T-cell (primary cell): ENCODE measurements around the gene IDH1. TPM values are rescaled to one million over a fixed set of nuclear protein-coding genes. Genes with fewer than 3 reads are reported as not detected.
"Not testable (repeated sequence)": the region's sequence is repeated elsewhere in the genome, so short reads cannot be mapped to it uniquely, and the experiment has no call there.

Experiments
- ATAC-seq, 4 experiments: fragments of 200-7000 bp in 3 of 4; fragments of 150-1000 bp in 1 of 4; cut with Tn5 transposase; replicated peaks in 1 of 4; 1 replicate in 3 of 4; 2 replicates in 1 of 4; pipeline ENCODE4 v1.10.0; 2021; ENCODE audit warnings: moderate library complexity in 3 of 4, mild to moderate bottlenecking in 2 of 4, moderate number of reproducible peaks in 1 of 4
- CTCF ChIA-PET, 2 donors: fragments of 300-600 bp; sonication (Branson Sonifier 250); formaldehyde crosslinking; loops; one replicate each; lab custom pipeline; 2022; ENCODE audit warnings: antibody characterized with exemption in 2 of 2; lab: Charles Lee
- POLR2A ChIA-PET, 2 donors: fragments of 300-600 bp; sonication (Branson Sonifier 250); formaldehyde crosslinking; loops; one replicate each; lab custom pipeline; 2022; ENCODE audit warnings: antibody characterized with exemption in 2 of 2; lab: Charles Lee
- DNase-seq, 35 experiments: peaks; one replicate each; pipeline versions ENCODE4 v3.0.0 to v3.0.0-alpha.2; 2013 to 2023
- H3K27ac ChIP-seq: one replicate; pipeline ENCODE4 v1.5.1; 2013; ENCODE audit warnings: low read length
- H3K27me3 ChIP-seq, 2 experiments: replicated peaks in 1 of 2; 1 replicate in 1 of 2; 2 replicates in 1 of 2; pipeline versions ENCODE4 v1.6.1 to v1.7.0; 2013; ENCODE audit warnings: low read length in 1 of 2, mixed read lengths in 1 of 2; ENCODE audit not compliant: control insufficient read depth in 2 of 2, insufficient read depth in 2 of 2; ENCODE audit errors: extremely low read depth in 1 of 2
- H3K36me3 ChIP-seq, 2 donors: 1 replicate in 1 of 2; 2 replicates in 1 of 2; pipeline versions ENCODE4 v1.6.1 to v1.7.0; 2013; ENCODE audit warnings: low read length in 1 of 2; ENCODE audit not compliant: control insufficient read depth in 2 of 2, insufficient read depth in 1 of 2; ENCODE audit errors: extremely low read depth in 1 of 2
- H3K4me1 ChIP-seq, 2 experiments: 1 replicate in 1 of 2; 2 replicates in 1 of 2; pipeline versions ENCODE4 v1.6.1 to v1.7.0; 2013; ENCODE audit warnings: low read length in 2 of 2, mixed read lengths in 1 of 2; ENCODE audit not compliant: insufficient read depth in 2 of 2, control insufficient read depth in 1 of 2; ENCODE audit errors: extremely low read depth in 1 of 2
- H3K4me3 ChIP-seq, 2 donors: 1 replicate in 1 of 2; 2 replicates in 1 of 2; pipeline versions ENCODE4 v1.5.1 to v1.7.0; 2013; ENCODE audit warnings: mild to moderate bottlenecking in 2 of 2, low read length in 1 of 2, moderate library complexity in 1 of 2; ENCODE audit not compliant: control insufficient read depth in 1 of 2; ENCODE audit errors: extremely low read depth in 1 of 2
- H3K9me3 ChIP-seq: 2 replicates; pipeline ENCODE4 v1.7.0; 2013
- H3K27ac Mint-ChIP-seq, 2 donors: one replicate each; pipeline ENCODE4 v1.8.0; 2020 to 2021; ENCODE audit warnings: mild to moderate bottlenecking in 2 of 2, mixed read lengths in 2 of 2
- H3K27me3 Mint-ChIP-seq, 2 donors: one replicate each; pipeline ENCODE4 v1.8.0; 2021 to 2022; ENCODE audit warnings: mixed read lengths in 2 of 2
- H3K36me3 Mint-ChIP-seq: one replicate; pipeline ENCODE4 v1.8.0; 2021; ENCODE audit warnings: mixed read lengths
- H3K4me1 Mint-ChIP-seq, 3 donors: one replicate each; pipeline ENCODE4 v1.8.0; 2020 to 2022; ENCODE audit warnings: mixed read lengths in 3 of 3, mild to moderate bottlenecking in 1 of 3
- H3K4me3 Mint-ChIP-seq, 3 donors: one replicate each; pipeline ENCODE4 v1.8.0; 2020 to 2022; ENCODE audit warnings: mild to moderate bottlenecking in 3 of 3, mixed read lengths in 3 of 3, moderate library complexity in 3 of 3
- H3K9me3 Mint-ChIP-seq, 3 donors: one replicate each; pipeline ENCODE4 v1.8.0; 2020 to 2022; ENCODE audit warnings: mixed read lengths in 3 of 3
- WGBS: methylation state at CpG from one replicate; pipeline ENCODE4 v1.1.5; 2013; ENCODE audit warnings: missing lambda C conversion rate; ENCODE audit not compliant: insufficient coverage; 5-methylcytosine and 5-hydroxymethylcytosine counted together
- total RNA-seq, 35 experiments: library from RNA in 6 of 35; stranded (reverse) in 6 of 35; fragments of 120-200 nt in 1 of 35; gene quantifications; one replicate each; pipeline versions ENCODE4 v1.2.1 to v1.2.4 and lab custom pipeline; 2013 to 2026

Gene IDH1
- total RNA-seq, 5 donors from 2014 or later (not counting 1 experiment from before 2014, with no cell fraction given): 5.1 to 22.9 (median 22.2) TPM

DNA sequence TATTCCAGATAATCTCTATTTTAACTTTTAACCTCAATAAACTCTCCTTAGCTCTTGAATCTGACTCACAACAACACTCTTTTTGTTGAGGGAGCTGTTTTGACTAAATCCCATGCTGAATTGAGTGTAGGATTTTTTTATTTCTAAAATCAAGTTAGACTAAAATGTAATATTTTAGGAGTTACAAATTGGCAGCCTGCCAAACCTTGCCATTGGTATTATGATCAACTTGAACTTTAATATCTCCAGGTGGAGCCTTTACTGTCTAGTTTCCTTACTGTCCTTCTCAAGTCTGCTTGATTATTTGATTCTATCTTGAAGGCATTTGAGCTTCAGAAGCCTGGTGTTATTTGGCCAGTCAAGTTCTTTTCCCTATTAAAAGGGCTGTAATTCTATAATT lies 19.9 kb upstream of the IDH1 start:
- ChIA-PET CTCF (interaction anchor here in 1 of 2 donors (0.7 to 1.1 kb wide), 2 partner anchors 10 to 21 kb away, joined by 3 to 4 read pairs; no protein-coding TSS in a partner anchor), POLR2A (no interaction called here)
- DNase-seq (no peak), ATAC-seq (no peak)
- peaks cover 6 to 74% of the 10 kb centered on the region in 2 donors for H3K36me3 ChIP-seq
- peaks cover 37 to 45% (median 41%) of the 10 kb centered on the region in 3 donors for H3K4me1 Mint-ChIP-seq
- no peak overlapping the region for H3K27ac ChIP-seq
- no peaks in the 10 kb centered on the region for H3K9me3 ChIP-seq
- no peaks in the 10 kb centered on the region for H3K27me3 ChIP-seq
- peaks cover 77% of the 10 kb centered on the region for H3K36me3 Mint-ChIP-seq
- H3K4me3 ChIP-seq: no peak overlapping the region
- H3K4me1 ChIP-seq: peaks cover 0 to under 1% of the 10 kb centered on the region in 2 experiments
- no peak overlapping the region for H3K27ac Mint-ChIP-seq
- H3K27me3 Mint-ChIP-seq: no peaks in the 10 kb centered on the region
- H3K9me3 Mint-ChIP-seq: peaks cover 0 to 5% (median 2%) of the 10 kb centered on the region in 3 donors
- H3K4me3 Mint-ChIP-seq: no peak overlapping the region

DNA sequence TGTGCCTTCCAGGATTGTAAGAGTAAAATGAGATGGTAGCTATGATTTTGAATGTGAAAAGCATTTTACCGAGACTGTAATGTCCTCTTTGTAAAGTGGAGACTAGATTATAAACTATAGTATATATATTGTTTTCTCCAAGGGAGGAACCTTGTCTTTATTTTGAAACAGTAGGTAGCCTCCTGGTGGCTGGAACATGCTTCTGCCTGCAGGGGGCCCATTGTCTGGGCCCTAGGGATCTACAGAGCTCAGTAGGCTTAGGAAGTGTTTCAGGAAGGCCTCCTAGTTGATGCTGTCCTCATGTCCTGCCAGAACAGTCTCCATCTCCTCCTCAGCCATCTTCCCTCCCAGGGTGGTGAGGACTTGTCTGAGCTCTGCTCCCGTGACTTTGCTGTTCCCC lies 14.2 kb upstream of the IDH1 start:
- peak overlapping the region in 1 of 2 donors; percentile 34 for H3K27ac Mint-ChIP-seq
- Histone ChIP-seq H3K27ac (no peak overlapping the region), H3K9me3 (no peaks in the 10 kb centered on the region), H3K4me1 (peaks cover 13 to 30% of the 10 kb centered on the region in 2 experiments), H3K27me3 (no peaks in the 10 kb centered on the region), H3K36me3 (peaks cover 2 to 20% of the 10 kb centered on the region in 2 donors), H3K4me3 (no peak overlapping the region)
- ChIA-PET CTCF (interaction anchor here (0.6 to 6.7 kb wide), 7 partner anchors 9 to 1488 kb away, joined by 3 to 53 read pairs (median 3); partner anchors contain the start of genes IDH1 (in 2 of the 2) and PLEKHM3 (in 1 of the 2)), POLR2A (interaction anchor here in 1 of 2 donors (0.5 to 1.0 kb wide), 4 partner anchors 12 to 1860 kb away, joined by 3 to 4 read pairs (median 4); no protein-coding TSS in a partner anchor)
- peak in 5 of 35 experiments; percentile 2 to 23 (median 14) for DNase-seq
- no peak for ATAC-seq
- peaks cover 63 to 68% (median 63%) of the 10 kb centered on the region in 3 donors for H3K4me1 Mint-ChIP-seq
- H3K27me3 Mint-ChIP-seq: no peaks in the 10 kb centered on the region
- peaks cover 23% of the 10 kb centered on the region for H3K36me3 Mint-ChIP-seq
- H3K9me3 Mint-ChIP-seq: no peaks in the 10 kb centered on the region
- 100% methylated on average over 1 of the region's 2 CpGs for WGBS
- peak overlapping the region in 2 of 3 donors; percentile 25 for H3K4me3 Mint-ChIP-seq

DNA sequence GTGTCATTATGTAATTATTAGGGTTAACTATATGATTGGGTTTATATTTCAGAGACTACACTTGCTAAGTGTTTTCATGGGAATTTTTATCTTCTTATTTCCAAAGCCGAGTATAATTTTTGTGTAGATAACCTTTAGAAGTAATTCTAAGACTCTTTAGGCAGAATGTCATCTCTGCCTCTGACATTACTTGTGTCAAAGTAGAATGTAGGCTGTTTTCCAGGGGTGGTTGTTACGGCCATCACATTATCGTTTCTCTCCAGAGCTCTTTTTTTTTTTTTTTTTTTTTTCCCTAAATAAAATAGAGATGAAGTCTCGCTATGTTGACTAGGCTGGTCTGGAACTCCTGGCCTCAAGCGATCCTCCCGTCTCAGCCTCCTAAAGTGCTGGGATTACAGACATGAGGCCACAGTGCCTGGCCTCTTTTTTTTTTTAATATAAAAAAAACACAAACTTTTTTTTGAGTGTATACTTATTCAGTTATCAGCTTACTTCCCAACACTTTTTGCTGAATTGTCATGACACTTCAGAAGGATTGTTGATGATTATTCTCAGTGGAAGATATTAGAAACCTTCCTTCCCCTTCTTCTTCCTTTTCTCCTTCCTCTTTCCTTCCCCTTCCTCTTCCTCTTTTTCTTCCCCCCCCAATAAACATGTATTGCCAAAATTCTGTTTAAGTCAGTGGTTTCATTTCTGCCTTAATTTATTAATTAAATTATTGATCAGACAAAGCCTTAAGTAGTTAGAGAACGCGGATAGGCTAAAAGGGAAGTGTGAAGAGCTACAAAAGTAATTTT lies 13.5 kb upstream of the IDH1 start:
- no peaks in the 10 kb centered on the region for H3K27me3 ChIP-seq
- H3K4me1 ChIP-seq: peaks cover 13 to 30% of the 10 kb centered on the region in 2 experiments
- peaks cover 0 to 12% of the 10 kb centered on the region in 2 donors for H3K36me3 ChIP-seq
- H3K4me3 ChIP-seq: no peak overlapping the region
- H3K27ac ChIP-seq: no peak overlapping the region
- H3K27ac Mint-ChIP-seq: peak overlapping the region; percentile 76 to 77
- H3K4me1 Mint-ChIP-seq: peaks cover 57 to 65% (median 61%) of the 10 kb centered on the region in 3 donors
- H3K36me3 Mint-ChIP-seq: peaks cover 16% of the 10 kb centered on the region
- no peaks in the 10 kb centered on the region for H3K9me3 ChIP-seq
- 100% methylated on average over 1 of the region's 8 CpGs for WGBS
- DNase-seq: no peak
- no peak for ATAC-seq
- ChIA-PET POLR2A (interaction anchor here (0.5 to 1.7 kb wide), 7 partner anchors 8 to 1861 kb away, joined by 3 to 5 read pairs (median 4); no protein-coding TSS in a partner anchor), CTCF (interaction anchor here (0.6 to 6.7 kb wide), 14 partner anchors 10 to 1807 kb away, joined by 3 to 53 read pairs (median 4); partner anchors contain the start of genes IDH1 (in 2 of the 2) and PLEKHM3 (in 1 of the 2))
- peak overlapping the region; percentile 92 to 95 (median 94) for H3K4me3 Mint-ChIP-seq
- H3K27me3 Mint-ChIP-seq: no peaks in the 10 kb centered on the region
- no peaks in the 10 kb centered on the region for H3K9me3 Mint-ChIP-seq

DNA sequence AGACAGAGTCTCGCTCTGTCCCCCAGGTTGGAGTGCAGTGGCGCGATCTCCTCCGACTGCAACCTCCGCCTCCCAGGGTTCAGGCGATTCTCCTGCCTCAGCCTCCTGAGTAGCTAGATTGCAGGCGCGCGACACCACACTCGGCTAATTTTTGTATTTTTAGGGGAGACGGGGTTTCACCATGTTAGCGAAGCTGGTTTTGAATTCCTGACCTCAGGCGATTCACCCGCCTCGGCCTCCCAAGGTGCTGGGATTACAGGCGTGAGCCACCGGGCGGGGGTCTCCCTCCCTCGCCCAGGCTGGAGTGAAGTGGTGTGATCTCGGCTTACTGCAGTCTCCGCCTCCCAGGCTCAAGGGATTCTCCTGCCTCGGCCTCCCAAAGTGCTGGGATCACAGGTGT lies 12.7 kb upstream of the IDH1 start:
- peaks cover 13 to 30% of the 10 kb centered on the region in 2 experiments for H3K4me1 ChIP-seq
- not testable (repeated sequence) for H3K27me3 Mint-ChIP-seq, H3K9me3 Mint-ChIP-seq, H3K9me3 ChIP-seq, H3K36me3 ChIP-seq, DNase-seq, H3K27me3 ChIP-seq, H3K4me3 ChIP-seq, H3K27ac ChIP-seq, ATAC-seq
- 93% methylated on average over 12 of the region's 22 CpGs for WGBS
- CTCF ChIA-PET: interaction anchor here (0.6 to 6.7 kb wide), 9 partner anchors 10 to 1808 kb away, joined by 3 to 53 read pairs (median 4); partner anchors contain the start of gene IDH1 (in 2 of the 2)
- POLR2A ChIA-PET: interaction anchor here (0.6 to 1.7 kb wide), 5 partner anchors 10 to 1905 kb away, joined by 4 to 6 read pairs (median 5); partner anchors contain the start of gene IDH1 (in 1 of the 2)
- Mint-ChIP-seq H3K4me1 (peaks cover 55 to 65% (median 61%) of the 10 kb centered on the region in 3 donors), H3K36me3 (peaks cover 15% of the 10 kb centered on the region), H3K27ac (peak overlapping the region; percentile 93 to 97), H3K4me3 (peak overlapping the region; percentile 92 to 95 (median 94))

DNA sequence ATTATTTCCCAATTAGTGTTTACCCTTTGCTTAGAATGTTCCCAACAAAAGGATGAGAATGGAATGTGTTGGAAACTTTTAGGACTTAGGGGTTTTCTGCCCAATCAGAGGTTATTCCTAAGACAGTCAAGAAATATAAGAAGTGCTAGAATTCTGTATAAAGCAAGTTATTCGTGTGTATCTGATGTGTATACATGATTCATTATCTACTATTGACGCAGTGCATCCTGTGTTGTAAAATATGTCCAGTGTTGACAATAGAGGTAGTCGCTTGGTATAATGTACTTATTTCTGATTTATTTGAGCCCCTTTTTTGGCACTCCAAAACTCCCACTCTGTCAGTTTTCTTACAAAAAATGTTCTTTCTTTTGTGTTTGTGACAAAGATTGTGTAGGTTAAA lies 12.1 kb upstream of the IDH1 start:
- Histone ChIP-seq H3K4me1 (peaks cover 13 to 30% of the 10 kb centered on the region in 2 experiments), H3K27me3 (no peaks in the 10 kb centered on the region), H3K4me3 (peak overlapping the region; percentile 72 to 75), H3K27ac (peak overlapping the region; percentile 74), H3K9me3 (no peaks in the 10 kb centered on the region), H3K36me3 (peaks cover 0 to 7% of the 10 kb centered on the region in 2 donors)
- Mint-ChIP-seq H3K9me3 (no peaks in the 10 kb centered on the region), H3K4me1 (peaks cover 51 to 65% (median 61%) of the 10 kb centered on the region in 3 donors), H3K36me3 (peaks cover 12% of the 10 kb centered on the region), H3K4me3 (peak overlapping the region; percentile 92 to 95 (median 94)), H3K27me3 (no peaks in the 10 kb centered on the region), H3K27ac (peak overlapping the region; percentile 93 to 97)
- ChIA-PET CTCF (interaction anchor here (0.7 to 6.7 kb wide), 6 partner anchors 9 to 520 kb away, joined by 3 to 53 read pairs (median 5); partner anchors contain the start of gene IDH1 (in 2 of the 2)), POLR2A (interaction anchor here in 1 of 2 donors (0.6 to 1.7 kb wide), 3 partner anchors 9 to 1905 kb away, joined by 4 to 6 read pairs (median 5); partner anchors contain the start of gene IDH1)
- DNase-seq (peak in 1 of 35 experiments; percentile 16), ATAC-seq (no peak)
- WGBS: no CpG with 5 or more reads among the region's 3 CpGs

DNA sequence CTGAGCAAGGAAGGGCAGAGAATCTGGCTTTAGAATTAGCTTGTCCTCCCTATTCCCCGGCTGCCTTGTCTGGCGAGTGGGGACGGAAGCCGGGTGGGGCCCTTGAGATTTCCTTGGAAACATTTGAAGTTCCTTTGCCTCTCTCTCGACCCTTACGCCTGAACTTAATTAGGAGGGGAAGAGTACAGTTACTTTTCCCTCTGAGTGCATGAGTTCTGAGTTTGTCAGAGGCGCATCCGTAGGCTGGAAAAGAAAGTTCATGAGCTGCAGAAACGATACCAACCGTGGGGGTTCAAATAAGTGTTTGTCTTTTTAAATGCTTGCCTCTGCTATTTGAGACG lies 11.7 kb upstream of the IDH1 start:
- Mint-ChIP-seq H3K27me3 (no peaks in the 10 kb centered on the region), H3K9me3 (no peaks in the 10 kb centered on the region), H3K4me1 (peaks cover 49 to 63% (median 60%) of the 10 kb centered on the region in 3 donors), H3K4me3 (peak overlapping the region; percentile 92 to 95 (median 94)), H3K27ac (peak overlapping the region; percentile 93 to 97), H3K36me3 (peaks cover 9% of the 10 kb centered on the region)
- ChIA-PET CTCF (interaction anchor here in 1 of 2 donors (0.6 to 6.7 kb wide), 4 partner anchors 9 to 99 kb away, joined by 3 to 53 read pairs (median 4); partner anchors contain the start of gene IDH1), POLR2A (interaction anchor here in 1 of 2 donors (1.2 to 1.7 kb wide), 2 partner anchors 9 to 11 kb away, joined by 5 to 6 read pairs; partner anchors contain the start of gene IDH1)
- WGBS: 0% methylated on average over 2 of the region's 11 CpGs
- Histone ChIP-seq H3K4me3 (peak overlapping the region; percentile 72 to 75), H3K36me3 (peaks cover 0 to 4% of the 10 kb centered on the region in 2 donors), H3K27me3 (no peaks in the 10 kb centered on the region), H3K27ac (peak overlapping the region; percentile 74), H3K4me1 (peaks cover 13 to 30% of the 10 kb centered on the region in 2 experiments), H3K9me3 (no peaks in the 10 kb centered on the region)
- peak; percentile 3 to 13 (median 8) for ATAC-seq
- peak in 1 of 35 experiments; percentile 8 for DNase-seq
